Osteoblast (primary cell): Measurements from ENCODE around the gene DAB2IP. TPM values are rescaled to one million over a fixed set of nuclear protein-coding genes. Genes with fewer than 3 reads are reported as not detected.
A peak's percentile ranks its signal among the peaks of the same experiment; 100 is the strongest.

Experiments
- DNase-seq: peaks from one replicate; pipeline ENCODE4 v3.0.0; 2011; ENCODE audit warnings: low spot score, mixed read lengths; ENCODE audit not compliant: insufficient read length; ENCODE audit errors: missing footprints
- H2AFZ ChIP-seq: 2 replicates; pipeline ENCODE4 v1.6.0; 2011; ENCODE audit warnings: mild to moderate bottlenecking, low read length
- H3K27ac ChIP-seq: 2 replicates; pipeline ENCODE4 v1.5.1; 2011; ENCODE audit warnings: mild to moderate bottlenecking, low read depth, low read length, moderate library complexity
- H3K27me3 ChIP-seq: 2 replicates; pipeline ENCODE4 v1.6.0; 2012; ENCODE audit warnings: mild to moderate bottlenecking, control low read depth, inconsistent platforms, low read length, moderate library complexity; ENCODE audit not compliant: insufficient read depth
- H3K36me3 ChIP-seq: 2 replicates; pipeline ENCODE4 v1.5.1; 2011; ENCODE audit warnings: mild to moderate bottlenecking, low read length, control low read depth, moderate library complexity; ENCODE audit not compliant: insufficient read depth
- H3K4me1 ChIP-seq: 2 replicates; pipeline ENCODE4 v1.5.1; 2011; ENCODE audit warnings: mild to moderate bottlenecking, low read length, control low read depth, moderate library complexity; ENCODE audit not compliant: insufficient read depth
- H3K4me2 ChIP-seq: 2 replicates; pipeline ENCODE4 v1.6.0; 2011; ENCODE audit warnings: mild to moderate bottlenecking, low read length; ENCODE audit not compliant: insufficient read depth
- H3K4me3 ChIP-seq: fragments of 200-600 bp; sonication (generic); 3 replicates; pipeline ENCODE4 v1.5.1; 2012; ENCODE audit warnings: mild to moderate bottlenecking, low read length, inconsistent platforms; ENCODE audit not compliant: insufficient read depth
- H3K79me2 ChIP-seq: 2 replicates; pipeline ENCODE4 v1.6.0; 2012; ENCODE audit warnings: mild to moderate bottlenecking, low read length, control low read depth, inconsistent platforms; ENCODE audit not compliant: insufficient read depth
- H3K9me3 ChIP-seq: 2 replicates; pipeline ENCODE4 v1.5.1; 2011; ENCODE audit warnings: low read depth, low read length, control low read depth
- H4K20me1 ChIP-seq: 2 replicates; pipeline ENCODE4 v1.6.0; 2012; ENCODE audit warnings: mild to moderate bottlenecking, low read length, control low read depth; ENCODE audit not compliant: insufficient read depth
- total RNA-seq: library from RNA; depleted of rRNA; stranded (reverse); fragments of >200 nt; gene quantifications from 2 replicates; pipeline ENCODE4 v1.2.3, GENCODE V29; 2012
- TF ChIP-seq, protein P1 (sequence below): IDR thresholded peaks from 2 replicates; pipeline ENCODE4 v1.5.1; 2011; ENCODE audit warnings: mild to moderate bottlenecking, low read depth, low read length, moderate library complexity; ENCODE audit errors: extremely low read depth

Gene DAB2IP
- total RNA-seq, 1 donor: 60.8 TPM

DNA sequence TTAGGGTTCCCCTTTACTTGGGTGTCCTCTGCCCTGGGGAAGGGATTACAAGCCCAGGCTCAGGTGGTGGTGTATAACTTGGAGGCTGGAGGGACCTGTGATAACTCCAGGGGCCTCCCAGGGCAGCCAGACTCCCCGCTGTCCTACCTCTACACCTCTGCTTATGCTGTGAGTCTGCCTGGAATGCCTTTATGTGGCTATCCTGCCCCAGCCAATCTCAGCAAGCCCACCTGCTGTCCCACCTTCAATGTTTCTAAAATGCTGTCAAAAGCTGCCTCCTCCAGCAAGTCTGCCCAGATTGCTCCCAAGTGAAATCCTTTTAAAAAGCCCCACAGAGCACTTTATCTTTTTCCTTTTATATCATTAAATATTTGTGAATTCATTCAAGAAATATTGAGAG, 39.3 kb downstream of the DAB2IP start:
- no peaks in the 10 kb centered on the region for H3K4me1 ChIP-seq
- no peaks in the 10 kb centered on the region for H3K36me3 ChIP-seq
- no peak overlapping the region for H3K4me3 ChIP-seq
- H3K79me2 ChIP-seq: no peaks in the 10 kb centered on the region
- no peak overlapping the region for H3K4me2 ChIP-seq
- H4K20me1 ChIP-seq: peaks cover 3% of the 10 kb centered on the region
- H2AFZ ChIP-seq: no peak overlapping the region
- no peak overlapping the region for H3K27ac ChIP-seq
- H3K9me3 ChIP-seq: no peaks in the 10 kb centered on the region
- no peaks in the 10 kb centered on the region for H3K27me3 ChIP-seq
- TF ChIP-seq, protein P1, sequence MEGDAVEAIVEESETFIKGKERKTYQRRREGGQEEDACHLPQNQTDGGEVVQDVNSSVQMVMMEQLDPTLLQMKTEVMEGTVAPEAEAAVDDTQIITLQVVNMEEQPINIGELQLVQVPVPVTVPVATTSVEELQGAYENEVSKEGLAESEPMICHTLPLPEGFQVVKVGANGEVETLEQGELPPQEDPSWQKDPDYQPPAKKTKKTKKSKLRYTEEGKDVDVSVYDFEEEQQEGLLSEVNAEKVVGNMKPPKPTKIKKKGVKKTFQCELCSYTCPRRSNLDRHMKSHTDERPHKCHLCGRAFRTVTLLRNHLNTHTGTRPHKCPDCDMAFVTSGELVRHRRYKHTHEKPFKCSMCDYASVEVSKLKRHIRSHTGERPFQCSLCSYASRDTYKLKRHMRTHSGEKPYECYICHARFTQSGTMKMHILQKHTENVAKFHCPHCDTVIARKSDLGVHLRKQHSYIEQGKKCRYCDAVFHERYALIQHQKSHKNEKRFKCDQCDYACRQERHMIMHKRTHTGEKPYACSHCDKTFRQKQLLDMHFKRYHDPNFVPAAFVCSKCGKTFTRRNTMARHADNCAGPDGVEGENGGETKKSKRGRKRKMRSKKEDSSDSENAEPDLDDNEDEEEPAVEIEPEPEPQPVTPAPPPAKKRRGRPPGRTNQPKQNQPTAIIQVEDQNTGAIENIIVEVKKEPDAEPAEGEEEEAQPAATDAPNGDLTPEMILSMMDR: no peak
- DNase-seq: no peak

DNA sequence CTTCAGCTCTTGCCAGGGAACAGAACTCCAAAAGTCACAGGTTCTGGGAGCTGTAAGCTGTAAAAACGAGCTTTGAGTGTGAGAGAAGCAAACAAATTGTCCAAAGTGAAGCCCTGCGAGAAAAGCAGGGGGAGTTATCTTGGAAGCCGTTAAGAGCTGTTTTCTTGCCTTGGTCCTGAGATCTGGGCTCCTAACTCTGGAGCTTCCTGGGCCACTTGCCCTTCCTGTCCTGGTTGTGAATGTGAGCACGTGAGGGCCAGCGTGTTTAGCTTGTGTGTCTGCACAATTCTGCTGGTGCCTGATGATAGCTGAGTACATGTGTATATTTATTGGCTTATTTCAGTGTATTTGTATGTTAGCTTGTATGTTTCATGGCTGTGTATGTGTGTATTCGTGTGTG, 40.5 kb downstream of the DAB2IP start:
- H3K79me2 ChIP-seq: no peaks in the 10 kb centered on the region
- H3K27me3 ChIP-seq: peaks cover 2% of the 10 kb centered on the region
- no peak overlapping the region for H2AFZ ChIP-seq
- no peak overlapping the region for H3K27ac ChIP-seq
- H3K4me1 ChIP-seq: no peaks in the 10 kb centered on the region
- TF ChIP-seq, protein P1: no peak
- no peaks in the 10 kb centered on the region for H3K9me3 ChIP-seq
- H3K36me3 ChIP-seq: no peaks in the 10 kb centered on the region
- H4K20me1 ChIP-seq: no peaks in the 10 kb centered on the region
- no peak overlapping the region for H3K4me2 ChIP-seq
- peak; percentile 50 for DNase-seq
- no peak overlapping the region for H3K4me3 ChIP-seq

DNA sequence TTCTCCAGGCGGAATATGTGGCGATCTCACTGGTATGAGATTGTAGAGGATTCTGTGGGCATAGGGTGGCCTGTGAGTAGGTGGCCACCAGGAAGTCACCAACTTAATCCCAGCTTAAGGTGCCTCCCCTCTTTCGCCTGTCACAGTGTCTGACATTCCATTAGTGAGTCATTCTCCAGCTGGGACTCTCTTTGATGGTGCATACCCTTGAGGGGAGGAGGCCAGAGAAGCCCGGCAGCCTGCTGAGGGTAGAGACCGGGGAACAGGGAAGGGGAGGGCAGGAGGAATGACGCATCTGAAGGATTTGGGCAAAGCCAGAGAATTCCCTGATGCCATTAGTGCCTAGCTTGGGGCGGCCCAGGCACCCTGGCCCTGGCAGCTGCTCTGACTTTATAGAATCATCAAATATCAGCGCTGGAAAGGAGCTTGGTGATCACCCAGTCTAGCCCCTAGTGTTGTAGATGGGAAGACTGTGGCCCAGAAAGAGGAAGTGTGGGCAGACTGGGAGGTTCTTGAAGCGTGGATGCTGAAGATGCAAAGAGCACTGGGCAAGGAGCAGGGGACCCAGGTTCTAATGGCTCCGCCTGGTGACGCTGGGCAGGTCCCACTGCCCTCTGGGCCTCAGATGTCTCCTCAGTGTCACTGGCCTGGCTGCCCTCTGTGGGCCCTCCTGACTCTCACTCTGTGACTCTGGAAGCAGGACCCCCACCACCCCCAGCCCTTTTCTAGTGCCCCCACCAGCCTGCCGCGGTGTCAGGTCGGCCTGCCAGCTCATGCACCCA, 41.4 kb downstream of the DAB2IP start:
- TF ChIP-seq, protein P1: no peak
- no peaks in the 10 kb centered on the region for H4K20me1 ChIP-seq
- H3K4me1 ChIP-seq: no peaks in the 10 kb centered on the region
- no peak overlapping the region for H2AFZ ChIP-seq
- H3K36me3 ChIP-seq: no peaks in the 10 kb centered on the region
- peaks cover 6% of the 10 kb centered on the region for H3K27me3 ChIP-seq
- H3K79me2 ChIP-seq: no peaks in the 10 kb centered on the region
- peak; percentile 23 for DNase-seq
- H3K4me3 ChIP-seq: no peak overlapping the region
- H3K27ac ChIP-seq: no peak overlapping the region
- no peak overlapping the region for H3K4me2 ChIP-seq
- H3K9me3 ChIP-seq: no peaks in the 10 kb centered on the region

DNA sequence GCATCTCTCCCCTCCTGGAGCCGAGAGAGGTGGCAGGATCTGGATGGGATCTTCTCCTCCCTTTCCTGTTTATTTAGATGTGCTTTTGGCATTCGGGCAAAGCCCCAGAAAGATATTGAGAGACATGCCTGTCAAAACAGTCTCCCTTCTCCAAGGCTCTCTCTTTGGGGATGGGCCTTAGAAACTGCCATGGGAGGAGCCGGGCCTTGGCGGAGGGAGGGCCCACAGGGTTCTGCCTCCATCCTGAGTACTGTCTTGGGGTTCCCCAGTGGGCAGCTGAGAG, 41.9 kb downstream of the DAB2IP start:
- H3K27ac ChIP-seq: no peak overlapping the region
- H3K4me3 ChIP-seq: no peak overlapping the region
- TF ChIP-seq, protein P1: no peak
- no peaks in the 10 kb centered on the region for H4K20me1 ChIP-seq
- H2AFZ ChIP-seq: no peak overlapping the region
- peaks cover 8% of the 10 kb centered on the region for H3K27me3 ChIP-seq
- H3K4me2 ChIP-seq: no peak overlapping the region
- no peaks in the 10 kb centered on the region for H3K79me2 ChIP-seq
- peak; percentile 58 for DNase-seq
- no peaks in the 10 kb centered on the region for H3K4me1 ChIP-seq
- no peaks in the 10 kb centered on the region for H3K36me3 ChIP-seq
- H3K9me3 ChIP-seq: no peaks in the 10 kb centered on the region
